Measurements from ENCODE around the gene LGI2. TPM values are rescaled to one million over a fixed set of nuclear protein-coding genes. Genes with fewer than 3 reads are reported as not detected.

The LGI2 gene
- total and polyA plus RNA-seq, 2 of the 8 experiments (the other 6 are each of a cell fraction or from before 2014, with no cell fraction given), result 2.3 to 4.0 TPM

GRCh38 chr4:25075129-25075528 is 44.4 kb upstream of the LGI2 start:
- no peak for DNase-seq (ENCODE audit: low read depth in 1 of 2, low spot score in 2 of 2)
- TF ChIP-seq YY1 (IDR thresholded peaks at IDR 0.05; ENCODE audit: low read depth, low read length) (no peak), CEBPB (IDR thresholded peaks at IDR 0.05; ENCODE audit: low read depth, low read length) (no peak), ASH2L (IDR thresholded peaks at IDR 0.05; ENCODE audit: low read length) (no peak), CBX5 (IDR thresholded peaks at IDR 0.05; ENCODE audit: low read depth, low read length) (no peak), GABPA (IDR thresholded peaks at IDR 0.05; ENCODE audit: borderline replicate concordance, insufficient read depth, low read length) (no peak), RAD21 (IDR thresholded peaks at IDR 0.05 in 1 of 2, conservative IDR thresholded peaks at IDR 0.05 in 1 of 2; ENCODE audit: low read depth in 2 of 2, low read length in 2 of 2) (no peak), ZNF274 (IDR thresholded peaks at IDR 0.05; ENCODE audit: borderline replicate concordance, extremely low read depth, low read length) (no peak), POU5F1 (IDR thresholded peaks at IDR 0.05; ENCODE audit: low read depth, low read length) (no peak), E2F6 (IDR thresholded peaks at IDR 0.05) (no peak), EP300 (IDR thresholded peaks at IDR 0.05; ENCODE audit: borderline replicate concordance in 1 of 2, low read depth in 2 of 2, low read length in 2 of 2) (no peak), TAF1 (IDR thresholded peaks at IDR 0.05; ENCODE audit: low read depth, low read length) (no peak), KDM1A (IDR thresholded peaks at IDR 0.05; ENCODE audit: borderline replicate concordance, low read length) (no peak), TEAD4 (IDR thresholded peaks at IDR 0.05; ENCODE audit: low read depth, low read length) (no peak), TCF12 (IDR thresholded peaks at IDR 0.05; ENCODE audit: low read depth, low read length) (no peak)

More at GRCh38 chr4:25075129-25075528, 44.4 kb upstream of the LGI2 start:
- Histone ChIP-seq H3K79me2 (ENCODE audit: control insufficient read depth in 1 of 2, insufficient read depth in 2 of 2, low read length in 2 of 2) (no peaks in the 10 kb centered on the region), H3K79me1 (ENCODE audit: low read depth, low read length) (no peaks in the 10 kb centered on the region), H3K4ac (replicated peaks; ENCODE audit: insufficient read length, low read depth, low read length) (no peak overlapping the region), H3K36me3 (ENCODE audit: control insufficient read depth in 2 of 4, insufficient read depth in 4 of 4, low read length in 3 of 4) (no peaks in the 10 kb centered on the region), H3K9ac (replicated peaks in 1 of 4; ENCODE audit: extremely low read depth in 1 of 4, low read depth in 3 of 4, low read length in 3 of 4) (no peak overlapping the region), H2BK12ac (ENCODE audit: low read depth, low read length) (no peak overlapping the region), H3K14ac (ENCODE audit: insufficient read length) (no peak overlapping the region), H2BK20ac (ENCODE audit: low read length) (no peak overlapping the region), H4K8ac (ENCODE audit: extremely low read depth, insufficient read depth, low read length) (no peak overlapping the region), H3K56ac (replicated peaks; ENCODE audit: insufficient read length, low read depth, low read length) (no peak overlapping the region), H4K20me1 (replicated peaks in 1 of 2; ENCODE audit: control insufficient read depth in 1 of 2, insufficient read depth in 2 of 2, low read length in 2 of 2) (no peaks in the 10 kb centered on the region), H3K23me2 (ENCODE audit: low read depth, low read length) (no peaks in the 10 kb centered on the region), H3K4me3 (ENCODE audit: extremely low read depth in 1 of 4, insufficient read depth in 2 of 4, low read depth in 3 of 4, low read length in 4 of 4) (no peak overlapping the region), H3K18ac (ENCODE audit: extremely low read depth, low read length) (no peak overlapping the region), H3K23ac (ENCODE audit: insufficient read length) (no peak overlapping the region), H4K5ac (ENCODE audit: insufficient read length, low read depth, low read length) (no peak overlapping the region), H2AK5ac (ENCODE audit: low read depth, low read length) (no peak overlapping the region), H4K91ac (replicated peaks; ENCODE audit: insufficient read length, low read length) (no peak overlapping the region), H3K4me1 (replicated peaks in 1 of 4; ENCODE audit: control insufficient read depth in 3 of 4, insufficient read depth in 4 of 4, low read length in 3 of 4) (peaks cover 2 to 7% (median 4%) of the 10 kb centered on the region in 4 experiments; a peak in 5 of 7 replicates), H3K27me3 (replicated peaks in 1 of 4; ENCODE audit: control insufficient read depth in 3 of 4, extremely low read depth in 1 of 4, insufficient read depth in 3 of 4, low read length in 3 of 4) (no peaks in the 10 kb centered on the region), H2BK120ac (replicated peaks; ENCODE audit: low read depth, low read length) (no peak overlapping the region), H2BK5ac (ENCODE audit: low read depth, low read length) (no peak overlapping the region), H3K9me3 (ENCODE audit: insufficient read depth in 2 of 2, low read depth in 1 of 2, low read length in 1 of 2) (no peaks in the 10 kb centered on the region), H3K27ac (ENCODE audit: low read depth, low read length) (no peak overlapping the region), H3K4me2 (ENCODE audit: insufficient read depth in 1 of 2, low read depth in 2 of 2, low read length in 2 of 2) (no peak overlapping the region), H2AFZ (ENCODE audit: low read length) (no peak overlapping the region), H2BK15ac (ENCODE audit: low read length) (no peak overlapping the region)
- CTCF ChIA-PET (ENCODE audit: partially characterized antibody), result interaction anchor here (1.0 to 1.6 kb wide), 7 partner anchors 10 to 387 kb away, joined by 3 to 4 read pairs (median 3); no protein-coding TSS in a partner anchor
- POLR2A ChIA-PET (ENCODE audit: partially characterized antibody), result interaction anchor here (0.8 to 0.9 kb wide), 2 partner anchors 9 to 240 kb away, joined by 3 to 4 read pairs; no protein-coding TSS in a partner anchor
- FAIRE-seq, result no peak
- 89% methylated on average over 11 of the region's 11 CpGs; no CpG with 5 or more reads in 1 of the 2 experiments for WGBS, 2 experiments (ENCODE audit: extremely low coverage in 1 of 2, insufficient coverage in 1 of 2, insufficient read length in 1 of 2, insufficient replicate concordance in 2 of 2, low coverage in 1 of 2, low lambda C conversion rate in 2 of 2, missing lambda C conversion rate in 1 of 2)

Data from H1 (cell line).